HG03439 (cell line): Measurements from ENCODE around the gene ANAPC4.
"Not testable (repeated sequence)": the region's sequence is repeated elsewhere in the genome, so short reads cannot be mapped to it uniquely, and the experiment has no call there.

Experiments used
- ATAC-seq: cut with Tn5 transposase; IDR thresholded peaks from one replicate; pipeline ENCODE4 v1.9.1; 2021; ENCODE audit warnings: mild to moderate bottlenecking, moderate library complexity; ENCODE audit not compliant: unreplicated experiment

The ANAPC4 gene, protein sequence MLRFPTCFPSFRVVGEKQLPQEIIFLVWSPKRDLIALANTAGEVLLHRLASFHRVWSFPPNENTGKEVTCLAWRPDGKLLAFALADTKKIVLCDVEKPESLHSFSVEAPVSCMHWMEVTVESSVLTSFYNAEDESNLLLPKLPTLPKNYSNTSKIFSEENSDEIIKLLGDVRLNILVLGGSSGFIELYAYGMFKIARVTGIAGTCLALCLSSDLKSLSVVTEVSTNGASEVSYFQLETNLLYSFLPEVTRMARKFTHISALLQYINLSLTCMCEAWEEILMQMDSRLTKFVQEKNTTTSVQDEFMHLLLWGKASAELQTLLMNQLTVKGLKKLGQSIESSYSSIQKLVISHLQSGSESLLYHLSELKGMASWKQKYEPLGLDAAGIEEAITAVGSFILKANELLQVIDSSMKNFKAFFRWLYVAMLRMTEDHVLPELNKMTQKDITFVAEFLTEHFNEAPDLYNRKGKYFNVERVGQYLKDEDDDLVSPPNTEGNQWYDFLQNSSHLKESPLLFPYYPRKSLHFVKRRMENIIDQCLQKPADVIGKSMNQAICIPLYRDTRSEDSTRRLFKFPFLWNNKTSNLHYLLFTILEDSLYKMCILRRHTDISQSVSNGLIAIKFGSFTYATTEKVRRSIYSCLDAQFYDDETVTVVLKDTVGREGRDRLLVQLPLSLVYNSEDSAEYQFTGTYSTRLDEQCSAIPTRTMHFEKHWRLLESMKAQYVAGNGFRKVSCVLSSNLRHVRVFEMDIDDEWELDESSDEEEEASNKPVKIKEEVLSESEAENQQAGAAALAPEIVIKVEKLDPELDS

DNA sequence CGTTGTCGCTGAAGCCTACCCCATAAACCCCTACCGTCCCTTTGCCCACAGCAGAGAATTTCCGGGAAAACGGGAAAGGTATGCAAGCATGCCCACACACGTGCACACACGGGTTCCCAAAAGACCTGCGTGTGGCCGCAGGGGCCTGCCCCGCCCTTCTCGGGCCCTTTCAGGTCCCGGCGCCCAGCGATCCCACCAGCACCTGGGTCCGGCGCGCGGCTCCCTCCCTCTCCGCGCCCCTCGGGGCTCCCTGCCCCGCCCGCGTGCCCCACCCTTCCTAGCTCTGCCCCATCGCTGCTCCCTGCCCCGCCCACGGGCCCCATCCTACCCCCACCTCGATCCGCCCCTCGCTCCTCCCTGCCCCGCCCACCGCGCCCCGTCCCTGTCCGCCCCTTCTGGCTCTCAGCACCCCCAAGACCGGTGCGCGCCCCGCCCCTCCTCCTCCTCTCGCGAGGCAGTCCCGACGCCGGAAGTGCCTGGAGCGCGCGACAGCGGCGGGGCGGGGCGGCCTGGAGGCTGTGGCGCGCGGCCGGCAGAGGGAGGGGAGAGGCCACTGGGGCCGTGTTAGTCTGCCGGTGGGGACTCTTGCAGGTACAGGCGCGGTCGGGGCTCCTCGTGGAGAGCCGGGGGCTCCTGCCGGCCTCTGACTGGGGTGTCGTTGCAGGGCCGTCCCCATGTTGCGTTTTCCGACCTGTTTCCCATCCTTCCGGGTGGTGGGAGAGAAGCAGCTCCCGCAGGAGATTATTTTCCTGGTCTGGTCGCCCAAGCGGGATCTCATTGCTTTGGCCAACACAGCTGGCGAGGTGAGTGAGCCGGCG, at the start of gene ANAPC4:
Gene ANAPC4 (plus strand): TSS at position 510 of the 818 bp plus-strand sequence. CDS start 165 bp downstream, at position 675.
- ATAC-seq, result peak; percentile 95

DNA sequence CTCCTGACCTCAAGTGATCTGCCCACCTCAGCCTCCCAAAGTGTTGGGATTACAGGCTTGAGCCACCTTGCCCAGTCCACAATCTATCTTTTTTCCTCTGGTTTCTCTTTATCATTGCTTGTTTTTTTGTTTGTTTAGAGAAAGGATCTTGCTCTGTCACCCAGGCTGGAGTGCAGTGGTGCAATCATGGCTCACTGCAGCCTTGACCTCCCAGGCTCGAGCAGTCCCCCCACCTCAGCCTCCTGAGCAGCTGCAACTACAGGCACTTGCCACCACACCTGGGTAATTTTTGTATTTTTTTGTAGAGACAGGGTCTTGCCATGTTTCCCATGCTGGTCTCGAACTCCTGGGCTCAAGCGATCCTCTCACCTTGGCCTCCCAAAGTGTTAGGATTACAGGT, 48.6 kb upstream of the ANAPC4 start:
- not testable (repeated sequence) for ATAC-seq

- no peak for ATAC-seq
These were observed 46.7 kb upstream of the ANAPC4 start for GRCh38 chr4:25330335-25330734.

GRCh38 chr4:25330905-25331808, 45.9 kb upstream of the ANAPC4 start:
- ATAC-seq, result peak; percentile 79

DNA sequence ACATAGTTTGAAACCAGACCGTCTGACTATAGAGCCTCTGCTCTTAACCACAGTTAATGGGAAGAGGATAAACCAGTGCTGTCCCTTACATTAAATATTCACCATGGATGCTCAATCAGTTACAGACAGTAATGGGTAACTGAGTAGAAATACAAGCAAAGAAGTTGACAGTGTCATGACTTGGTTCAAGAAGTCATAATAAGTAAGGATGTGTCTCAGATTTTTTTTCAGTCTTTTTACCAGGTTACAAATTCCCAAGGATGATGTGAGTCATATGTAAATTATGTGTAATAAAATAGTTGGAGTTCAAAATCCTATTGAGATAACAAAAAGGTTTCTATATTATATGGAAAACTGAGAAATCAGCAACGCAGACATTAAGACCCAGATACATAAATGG, 33.4 kb upstream of the ANAPC4 start:
- no peak for ATAC-seq

DNA sequence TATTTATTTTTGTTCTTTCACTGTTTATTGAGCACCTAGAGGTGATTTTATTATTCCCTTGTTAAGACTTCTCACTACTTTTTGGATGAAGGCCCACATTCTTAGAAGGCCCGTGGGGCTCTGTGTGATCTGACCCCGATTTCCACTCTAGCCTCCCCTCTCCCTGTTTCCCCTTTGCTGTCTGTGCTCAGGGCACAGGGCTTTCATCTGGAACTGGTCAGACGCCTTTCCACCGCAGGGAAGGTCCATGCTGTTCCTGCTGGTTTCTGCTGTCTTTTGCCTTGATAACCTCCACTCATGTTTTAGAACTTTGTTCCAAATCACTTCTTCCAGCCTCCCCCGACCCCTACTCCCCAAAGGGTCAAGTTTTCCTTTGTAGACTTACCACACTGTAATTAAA, 31.3 kb upstream of the ANAPC4 start:
- no peak for ATAC-seq

GRCh38 chr4:25346913-25347312, 30.1 kb upstream of the ANAPC4 start:
- no peak for ATAC-seq

DNA sequence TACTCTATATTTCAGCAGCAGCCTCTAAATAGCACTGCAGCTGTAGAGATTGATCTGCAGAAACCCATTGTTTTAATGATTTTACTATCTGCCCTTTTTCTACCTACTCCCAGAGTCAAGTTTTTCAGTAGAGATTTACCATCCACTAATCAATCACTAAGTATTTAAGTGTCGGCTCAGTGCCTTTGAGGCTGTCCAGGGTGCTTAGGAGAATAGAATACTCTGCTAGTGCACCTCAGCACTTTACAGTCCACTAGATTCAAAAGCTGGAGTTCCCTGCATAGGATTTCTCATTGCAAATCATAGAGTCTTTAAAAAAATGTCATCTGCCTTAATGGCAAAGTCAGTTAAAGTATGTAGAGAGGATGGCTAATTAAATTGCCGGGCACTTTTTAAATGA, 29.6 kb upstream of the ANAPC4 start:
- no peak for ATAC-seq

DNA sequence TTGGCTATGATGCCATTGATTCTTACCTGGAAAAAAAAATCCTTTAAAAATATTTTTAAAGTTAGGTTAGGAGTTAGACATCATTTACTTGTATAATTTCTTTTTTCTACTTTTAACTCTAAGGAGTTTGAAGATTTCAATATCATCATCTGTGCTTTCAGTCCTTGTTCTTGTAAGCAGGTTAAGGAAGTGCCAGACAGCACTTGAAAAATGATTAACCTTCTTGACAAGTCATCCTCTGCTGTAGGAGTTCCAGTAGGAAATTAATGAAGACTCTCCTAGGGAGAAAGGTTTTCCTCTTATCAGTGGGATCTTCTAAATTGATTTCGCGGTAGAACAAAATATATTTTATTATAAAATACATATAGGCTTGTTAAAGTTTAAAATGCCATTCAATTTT, 29.1 kb upstream of the ANAPC4 start:
- ATAC-seq, result no peak

GRCh38 chr4:25350561-25350960, 26.5 kb upstream of the ANAPC4 start:
- ATAC-seq, result no peak

GRCh38 chr4:25351777-25352416, 25.2 kb upstream of the ANAPC4 start:
- no peak for ATAC-seq

GRCh38 chr4:25356068-25356467, 21.0 kb upstream of the ANAPC4 start:
- ATAC-seq, result no peak

DNA sequence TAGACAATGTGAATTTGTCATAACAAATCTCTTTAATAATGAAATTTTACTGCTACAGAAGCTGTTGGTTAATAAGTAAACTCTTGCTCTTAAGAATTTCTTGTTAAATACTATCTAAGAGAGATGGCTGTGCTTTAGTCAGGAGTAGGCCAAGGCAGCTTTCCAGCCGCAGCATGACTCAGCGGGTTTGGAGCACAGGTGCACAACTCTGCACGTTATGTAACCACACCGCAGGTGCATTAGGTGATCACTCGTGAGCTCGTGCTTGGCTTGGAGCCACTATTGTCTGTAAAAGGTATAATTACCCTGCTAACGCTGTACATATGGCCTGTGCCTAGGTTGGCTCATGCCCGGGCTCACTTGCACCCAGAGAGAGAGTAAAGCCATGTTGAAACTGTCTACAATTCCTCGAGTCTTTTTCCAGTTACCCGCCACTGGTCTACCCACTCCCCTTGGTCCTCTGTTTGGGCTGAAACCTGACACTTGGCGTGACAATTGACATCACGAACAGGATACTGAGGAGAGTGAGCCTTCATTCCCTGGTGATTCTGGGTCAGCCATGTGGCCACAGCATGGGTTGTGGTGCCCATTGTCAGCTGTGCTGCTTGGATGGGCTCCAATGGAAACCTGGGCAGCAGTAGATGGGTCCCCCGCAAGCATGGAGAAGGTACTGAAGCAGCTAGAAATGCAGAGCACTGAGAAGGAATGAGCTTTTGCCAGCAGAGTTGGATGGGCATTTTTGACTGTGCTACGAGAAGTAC, 18.4 kb upstream of the ANAPC4 start:
- ATAC-seq, result no peak

DNA sequence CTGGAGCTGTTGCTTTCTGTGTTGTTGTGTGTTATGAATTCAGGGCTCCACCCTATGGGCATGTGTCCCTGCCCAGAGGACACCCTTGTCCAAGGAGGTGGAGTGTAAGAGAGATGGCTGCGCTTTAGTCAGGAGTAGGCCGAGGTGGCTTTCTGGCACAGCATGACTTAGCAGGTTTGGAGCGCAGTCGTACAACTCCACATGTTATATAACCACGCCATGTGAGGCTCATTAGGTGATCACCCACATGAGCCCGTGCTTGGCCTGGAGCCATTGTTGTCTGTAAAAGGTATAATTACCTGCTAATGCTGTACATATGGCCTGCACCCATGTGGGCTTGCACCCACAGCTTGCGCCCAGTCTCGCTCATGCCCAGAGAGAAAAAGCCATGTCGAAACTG, 15.8 kb upstream of the ANAPC4 start:
- no peak for ATAC-seq

DNA sequence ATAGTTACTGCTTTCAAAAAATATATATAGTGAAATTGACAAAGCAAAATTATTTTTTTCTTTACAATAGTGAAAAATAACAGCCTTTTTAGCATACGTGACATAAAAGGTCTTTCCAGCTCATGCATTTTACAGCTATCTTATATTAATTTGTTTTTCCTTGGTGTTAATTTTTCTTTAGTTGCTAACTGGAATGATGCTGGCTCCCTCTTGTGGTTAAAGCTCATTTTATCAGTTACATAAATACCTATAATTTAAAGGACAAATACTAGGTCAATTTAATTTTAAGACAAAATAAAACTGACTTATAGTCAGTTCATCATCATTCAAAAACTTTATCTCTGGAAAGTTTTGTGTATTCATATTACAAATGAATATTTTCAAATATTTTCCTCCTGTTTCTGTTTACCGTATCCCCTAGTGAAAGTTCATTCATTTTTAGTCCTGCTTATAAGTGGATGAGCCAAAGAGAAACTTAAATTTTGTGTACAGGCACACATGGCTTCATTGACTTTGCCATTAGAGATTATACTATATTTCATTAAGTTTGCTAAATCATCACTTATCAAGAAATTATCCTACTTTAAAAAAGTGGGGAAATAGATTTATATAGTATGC, 9.9 kb upstream of the ANAPC4 start:
- ATAC-seq, result no peak

- no peak for ATAC-seq
These were observed 9.2 kb upstream of the ANAPC4 start for GRCh38 chr4:25367877-25368276.

DNA sequence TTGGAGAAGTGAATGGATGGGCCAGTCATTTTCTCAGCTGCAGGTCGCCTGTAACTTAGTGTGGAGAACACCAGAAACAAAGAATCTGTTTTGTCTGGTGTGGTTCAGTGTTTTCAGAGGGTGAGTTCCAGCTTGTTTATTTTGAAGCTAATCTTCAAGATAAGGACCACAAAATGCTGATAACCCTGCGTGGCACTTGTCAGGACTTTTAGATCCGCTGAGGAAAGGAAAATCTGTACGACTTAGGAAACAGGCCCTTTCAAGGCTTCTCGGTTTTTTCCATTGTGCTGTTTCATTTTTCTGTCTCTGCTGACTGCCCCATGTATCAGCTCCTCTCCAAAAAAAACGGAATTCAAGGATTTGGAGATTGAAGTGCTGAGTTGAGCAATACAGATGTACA, 8.7 kb upstream of the ANAPC4 start:
- ATAC-seq, result no peak

GRCh38 chr4:25370242-25370641, 6.8 kb upstream of the ANAPC4 start:
- no peak for ATAC-seq

DNA sequence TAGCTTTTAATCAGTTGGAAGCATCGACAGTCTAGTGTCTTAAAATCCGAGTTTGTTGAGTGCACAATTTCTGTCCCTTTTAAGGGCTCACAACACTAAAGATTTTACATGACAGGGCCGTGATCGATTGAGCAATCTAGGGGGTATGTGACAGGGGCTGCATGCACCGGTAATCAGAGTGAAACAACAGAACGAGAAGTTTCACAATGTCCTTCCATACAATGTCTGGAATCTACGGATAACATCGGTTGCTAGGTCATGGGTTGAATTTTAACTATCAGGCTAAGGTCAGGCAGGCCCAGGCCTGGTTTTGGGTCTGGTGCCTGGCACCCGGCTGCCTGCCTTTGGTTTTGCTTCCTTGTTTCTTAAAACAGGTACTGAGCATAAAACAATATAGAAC, 4.5 kb upstream of the ANAPC4 start:
- ATAC-seq, result not testable (repeated sequence)
